ENCODE measurements around the gene CDK11A.
"Not testable (repeated sequence)": the region's sequence is repeated elsewhere in the genome, so short reads cannot be mapped to it uniquely, and the experiment has no call there.

Gene CDK11A

DNA sequence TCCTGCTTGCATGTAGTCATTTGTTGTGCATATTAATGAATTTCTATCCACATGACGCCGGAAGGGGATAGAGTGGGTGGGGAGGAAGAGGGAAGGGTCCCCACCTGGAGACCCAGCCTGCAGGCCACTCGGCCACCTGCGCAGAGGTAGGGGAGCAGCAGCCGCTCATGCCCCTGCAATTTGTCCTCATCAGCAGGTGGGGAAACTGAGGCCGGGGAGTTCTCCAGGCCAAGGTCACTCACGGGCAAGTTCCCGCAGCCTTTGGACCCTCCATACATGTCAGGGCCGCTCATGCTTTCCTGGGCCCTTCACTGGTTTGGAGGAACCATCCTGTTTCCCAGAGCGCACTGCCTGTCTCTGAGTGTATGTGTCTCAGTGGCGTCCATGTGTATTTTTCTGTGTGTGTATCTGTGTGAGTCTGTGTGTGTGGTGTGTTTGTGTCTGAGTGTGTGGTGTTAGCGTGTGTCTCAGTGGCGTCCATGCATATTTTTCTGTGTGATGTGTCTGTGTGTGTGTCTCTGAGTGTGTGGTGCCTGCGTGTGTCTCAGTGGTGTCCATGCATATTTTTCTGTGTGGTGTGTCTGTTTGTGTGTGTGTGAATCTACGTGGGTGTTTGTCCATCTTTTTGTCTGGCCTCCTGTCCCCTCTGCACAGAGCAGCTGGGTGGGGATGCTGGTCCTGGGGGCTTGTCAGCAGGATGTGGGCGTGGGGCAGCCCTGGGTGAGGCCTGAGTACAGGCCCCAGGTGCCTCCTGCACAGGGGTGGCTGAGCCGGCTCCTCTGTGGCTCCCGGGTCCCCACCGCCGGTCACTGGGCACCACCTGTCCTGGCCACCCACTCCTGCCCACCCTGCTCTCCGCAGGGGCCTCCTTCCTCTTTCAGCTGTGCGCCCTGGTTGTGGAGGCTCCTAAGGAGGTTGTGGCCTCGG lies 27.5 kb downstream of the CDK11A start:
- H3K27ac ChIP-seq (ENCODE audit: low read length); H3K36me3 ChIP-seq (ENCODE audit: control insufficient read depth, insufficient read depth, low read length); DNase-seq (ENCODE audit: low read depth, low spot score); H3K4me3 ChIP-seq (ENCODE audit: low read length); H3K4me1 ChIP-seq (ENCODE audit: control insufficient read depth, insufficient read depth, low read length); H3K9me3 ChIP-seq (ENCODE audit: control insufficient read depth, insufficient read depth, low read length); H3K27me3 ChIP-seq (ENCODE audit: control insufficient read depth, insufficient read depth, low read length): not testable (repeated sequence)
- WGBS (ENCODE audit: insufficient coverage, insufficient read length), result no CpG with 5 or more reads among the region's 23 CpGs

DNA sequence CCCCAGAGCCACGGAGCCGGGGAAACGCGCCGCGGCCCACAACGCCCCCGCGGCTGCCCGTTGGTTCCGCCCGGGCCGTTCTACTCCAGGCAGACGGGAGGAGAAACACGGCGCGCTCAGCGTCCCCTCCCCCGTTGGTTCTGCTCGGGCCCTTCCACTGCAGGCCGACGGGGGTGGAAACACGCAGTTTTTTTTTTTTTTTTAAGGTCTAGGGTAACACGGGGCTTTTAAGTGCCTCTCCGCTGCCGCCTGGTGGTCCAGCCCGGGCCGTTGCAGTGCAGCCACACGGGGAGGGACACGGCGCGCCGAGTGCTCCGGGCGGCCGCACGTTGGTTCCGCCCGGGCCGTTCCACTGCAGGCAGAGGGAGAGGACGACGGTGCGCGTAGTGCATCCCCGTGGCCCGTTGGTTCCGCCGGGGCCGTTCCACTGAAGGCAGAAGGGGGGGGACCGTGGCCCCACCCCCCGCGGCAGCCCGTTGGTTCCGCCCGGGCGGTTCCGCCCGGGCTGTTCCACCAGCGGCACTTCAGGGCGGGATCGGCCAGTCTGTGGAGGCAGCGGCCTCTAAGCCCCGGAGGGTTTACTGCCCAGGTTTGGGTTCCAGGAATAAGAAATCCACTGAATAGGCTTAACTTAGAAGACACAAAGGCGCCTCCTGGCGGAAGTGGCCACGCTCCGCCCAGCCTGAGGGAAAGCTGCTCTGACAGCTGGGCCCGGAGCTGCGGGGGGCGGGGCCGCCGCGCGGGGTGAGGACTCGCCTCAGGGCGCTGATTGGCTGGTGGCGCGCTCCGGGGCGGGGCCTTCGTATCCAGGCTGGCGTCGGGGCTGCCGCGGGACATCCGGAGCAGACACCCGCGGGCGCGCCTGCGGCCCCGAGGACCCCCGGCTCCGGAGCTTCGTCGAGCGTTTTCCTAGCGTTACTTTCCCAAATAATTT lies 31.2 kb downstream of the CDK11A start, which contains the start of gene SLC35E2B:
SLC35E2B (minus strand) TSS at position 82 of the 934 bp plus-strand sequence. CDS start 16,096 bp downstream, outside the sequence.
- H3K4me3 ChIP-seq (ENCODE audit: low read length), result peak within 1 kb of the TSS; percentile 53; the same call in 1 of the 2 replicates
- WGBS (ENCODE audit: insufficient coverage, insufficient read length), result no CpG with 5 or more reads among the region's 98 CpGs
- not testable (repeated sequence) for H3K4me1 ChIP-seq (ENCODE audit: control insufficient read depth, insufficient read depth, low read length); H3K27ac ChIP-seq (ENCODE audit: low read length); DNase-seq (ENCODE audit: low read depth, low spot score); H3K9me3 ChIP-seq (ENCODE audit: control insufficient read depth, insufficient read depth, low read length); H3K36me3 ChIP-seq (ENCODE audit: control insufficient read depth, insufficient read depth, low read length); H3K27me3 ChIP-seq (ENCODE audit: control insufficient read depth, insufficient read depth, low read length)

DNA sequence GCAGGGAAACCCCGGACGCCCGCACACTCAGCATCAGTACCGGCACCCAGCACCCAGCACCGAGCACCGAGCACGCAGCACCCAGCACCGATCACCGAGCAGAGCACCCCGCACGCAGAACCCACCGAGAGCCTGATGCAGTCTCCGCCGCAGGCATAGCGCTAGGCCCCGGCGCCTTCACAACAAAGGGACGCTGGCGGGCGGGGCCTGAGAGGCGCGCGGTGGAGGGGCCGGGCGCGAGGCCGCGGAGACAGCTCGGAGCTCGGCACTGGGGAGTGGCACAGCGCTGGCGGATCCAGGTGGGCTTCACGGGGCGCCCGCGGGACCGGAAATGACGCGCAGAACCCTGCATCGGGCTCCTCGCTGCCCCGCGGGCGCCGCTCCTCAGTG lies 31.8 kb downstream of the CDK11A start:
- not testable (repeated sequence) for H3K27ac ChIP-seq (ENCODE audit: low read length); H3K9me3 ChIP-seq (ENCODE audit: control insufficient read depth, insufficient read depth, low read length)
- WGBS (ENCODE audit: insufficient coverage, insufficient read length), result no CpG with 5 or more reads among the region's 45 CpGs

GRCh38 chr1:1691443-1691842 lies 32.7 kb downstream of the CDK11A start:
- H3K4me1 ChIP-seq (ENCODE audit: control insufficient read depth, insufficient read depth, low read length); DNase-seq (ENCODE audit: low read depth, low spot score); H3K9me3 ChIP-seq (ENCODE audit: control insufficient read depth, insufficient read depth, low read length); H3K4me3 ChIP-seq (ENCODE audit: low read length); H3K27me3 ChIP-seq (ENCODE audit: control insufficient read depth, insufficient read depth, low read length); H3K27ac ChIP-seq (ENCODE audit: low read length); H3K36me3 ChIP-seq (ENCODE audit: control insufficient read depth, insufficient read depth, low read length): not testable (repeated sequence)
- no CpG with 5 or more reads among the region's 16 CpGs for WGBS (ENCODE audit: insufficient coverage, insufficient read length)

More for the DNA sequence above, 31.8 kb downstream of the CDK11A start:
- not testable (repeated sequence) for H3K4me1 ChIP-seq (ENCODE audit: control insufficient read depth, insufficient read depth, low read length); DNase-seq (ENCODE audit: low read depth, low spot score); H3K27me3 ChIP-seq (ENCODE audit: control insufficient read depth, insufficient read depth, low read length); H3K36me3 ChIP-seq (ENCODE audit: control insufficient read depth, insufficient read depth, low read length)
- peak overlapping the region; percentile 53; the same call in 1 of the 2 replicates for H3K4me3 ChIP-seq (ENCODE audit: low read length)

GRCh38 chr1:1689526-1689925 lies 34.6 kb downstream of the CDK11A start:
- not testable (repeated sequence) for H3K4me1 ChIP-seq (ENCODE audit: control insufficient read depth, insufficient read depth, low read length); H3K4me3 ChIP-seq (ENCODE audit: low read length); DNase-seq (ENCODE audit: low read depth, low spot score); H3K9me3 ChIP-seq (ENCODE audit: control insufficient read depth, insufficient read depth, low read length); H3K27ac ChIP-seq (ENCODE audit: low read length); H3K27me3 ChIP-seq (ENCODE audit: control insufficient read depth, insufficient read depth, low read length); H3K36me3 ChIP-seq (ENCODE audit: control insufficient read depth, insufficient read depth, low read length)
- no CpG with 5 or more reads among the region's 7 CpGs for WGBS (ENCODE audit: insufficient coverage, insufficient read length)

- WGBS (ENCODE audit: insufficient coverage, insufficient read length), result no CpG with 5 or more reads among the region's 9 CpGs
These were observed 36.3 kb downstream of the CDK11A start for GRCh38 chr1:1687846-1688245.

GRCh38 chr1:1684031-1684681 lies 40.0 kb downstream of the CDK11A start:
- Histone ChIP-seq H3K4me1 (ENCODE audit: control insufficient read depth, insufficient read depth, low read length) (peaks cover 5% of the 10 kb centered on the region; the same call in 1 of the 2 replicates), H3K27ac (ENCODE audit: low read length) (no peak overlapping the region), H3K36me3 (ENCODE audit: control insufficient read depth, insufficient read depth, low read length) (no peaks in the 10 kb centered on the region), H3K4me3 (ENCODE audit: low read length) (no peak overlapping the region), H3K9me3 (ENCODE audit: control insufficient read depth, insufficient read depth, low read length) (no peaks in the 10 kb centered on the region), H3K27me3 (ENCODE audit: control insufficient read depth, insufficient read depth, low read length) (no peaks in the 10 kb centered on the region)
- WGBS (ENCODE audit: insufficient coverage, insufficient read length), result no CpG with 5 or more reads among the region's 28 CpGs
- DNase-seq (ENCODE audit: low read depth, low spot score), result no peak

More at GRCh38 chr1:1687846-1688245, 36.3 kb downstream of the CDK11A start:
- no peaks in the 10 kb centered on the region for H3K27me3 ChIP-seq (ENCODE audit: control insufficient read depth, insufficient read depth, low read length)
- no peak overlapping the region for H3K27ac ChIP-seq (ENCODE audit: low read length)
- DNase-seq (ENCODE audit: low read depth, low spot score), result no peak
- H3K36me3 ChIP-seq (ENCODE audit: control insufficient read depth, insufficient read depth, low read length), result no peaks in the 10 kb centered on the region
- H3K4me3 ChIP-seq (ENCODE audit: low read length), result no peak overlapping the region
- H3K9me3 ChIP-seq (ENCODE audit: control insufficient read depth, insufficient read depth, low read length), result no peaks in the 10 kb centered on the region
- H3K4me1 ChIP-seq (ENCODE audit: control insufficient read depth, insufficient read depth, low read length), result peaks cover 5% of the 10 kb centered on the region; the same call in 1 of the 2 replicates

- DNase-seq (ENCODE audit: low read depth, low spot score), result no peak
- H3K4me1 ChIP-seq (ENCODE audit: control insufficient read depth, insufficient read depth, low read length), result peaks cover 8% of the 10 kb centered on the region; the same call in 1 of the 2 replicates
- H3K9me3 ChIP-seq (ENCODE audit: control insufficient read depth, insufficient read depth, low read length), result no peaks in the 10 kb centered on the region
- H3K4me3 ChIP-seq (ENCODE audit: low read length), result no peak overlapping the region
- no peak overlapping the region for H3K27ac ChIP-seq (ENCODE audit: low read length)
- WGBS (ENCODE audit: insufficient coverage, insufficient read length), result no CpG with 5 or more reads among the region's 26 CpGs
- no peaks in the 10 kb centered on the region for H3K27me3 ChIP-seq (ENCODE audit: control insufficient read depth, insufficient read depth, low read length)
- no peaks in the 10 kb centered on the region; the same call in 1 of the 2 replicates for H3K36me3 ChIP-seq (ENCODE audit: control insufficient read depth, insufficient read depth, low read length)
These were observed 40.9 kb downstream of the CDK11A start for GRCh38 chr1:1683104-1683905.

- WGBS (ENCODE audit: insufficient coverage, insufficient read length), result no CpG with 5 or more reads among the region's 11 CpGs
- Histone ChIP-seq H3K27ac (ENCODE audit: low read length) (no peak overlapping the region), H3K4me1 (ENCODE audit: control insufficient read depth, insufficient read depth, low read length) (peaks cover 10% of the 10 kb centered on the region; the same call in 1 of the 2 replicates), H3K36me3 (ENCODE audit: control insufficient read depth, insufficient read depth, low read length) (no peaks in the 10 kb centered on the region; the same call in 1 of the 2 replicates), H3K9me3 (ENCODE audit: control insufficient read depth, insufficient read depth, low read length) (no peaks in the 10 kb centered on the region), H3K4me3 (ENCODE audit: low read length) (no peak overlapping the region), H3K27me3 (ENCODE audit: control insufficient read depth, insufficient read depth, low read length) (no peaks in the 10 kb centered on the region)
- no peak for DNase-seq (ENCODE audit: low read depth, low spot score)
These were observed 43.3 kb downstream of the CDK11A start for GRCh38 chr1:1680912-1681273.
